Mammary epithelial cell (primary cell): Measurements from ENCODE around the gene DMGDH.

Source experiments
- CTCF ChIP-seq, 2 donors: IDR thresholded peaks in 1 of 2; conservative IDR thresholded peaks in 1 of 2; 2 replicates each; pipeline ENCODE4 v1.5.1; 2011 to 2012; ENCODE audit warnings: inconsistent platforms in 2 of 2, low read length in 2 of 2, mild to moderate bottlenecking in 2 of 2, control low read depth in 1 of 2, low read depth in 1 of 2; ENCODE audit not compliant: insufficient read depth in 1 of 2; ENCODE audit errors: extremely low read depth in 1 of 2
- EZH2 ChIP-seq: IDR thresholded peaks from 2 replicates; pipeline ENCODE4 v1.6.1; 2012; ENCODE audit warnings: low read length, inconsistent platforms, borderline replicate concordance

GRCh38 chr5:78997090-78997489 lies 72.4 kb downstream of the DMGDH start:
- no peak for TF ChIP-seq CTCF (conservative IDR thresholded peaks at IDR 0.05 in 1 of 2, IDR thresholded peaks at IDR 0.05 in 1 of 2; ENCODE audit: extremely low read depth in 1 of 2, insufficient read depth in 1 of 2, low read depth in 1 of 2, low read length in 2 of 2)
- no peak for TF ChIP-seq EZH2
